Naive B cell (primary cell): ENCODE measurements around the gene OR2T29. TPM values are rescaled to one million over a fixed set of nuclear protein-coding genes. Genes with fewer than 3 reads are reported as not detected.
A peak's percentile ranks its signal among the peaks of the same experiment; 100 is the strongest.
"Not testable (repeated sequence)": the region's sequence is repeated elsewhere in the genome, so short reads cannot be mapped to it uniquely, and the experiment has no call there.

Source experiments
- ATAC-seq, 2 donors: fragments of 150-1000 bp; cut with Tn5 transposase; 2 replicates each; pipeline ENCODE4 v1.10.0; 2021; ENCODE audit warnings: low read depth in 2 of 2, mild to moderate bottlenecking in 2 of 2, moderate library complexity in 2 of 2
- DNase-seq: peaks from one replicate; pipeline ENCODE4 v3.0.0; 2022
- H3K27ac Mint-ChIP-seq, 6 donors: one replicate each; pipeline ENCODE4 v1.8.0; 2020 to 2022; ENCODE audit warnings: mild to moderate bottlenecking in 6 of 6, mixed read lengths in 6 of 6, moderate library complexity in 5 of 6, inconsistent platforms in 2 of 6
- H3K27me3 Mint-ChIP-seq, 3 donors: one replicate each; pipeline ENCODE4 v1.8.0; 2021 to 2022; ENCODE audit warnings: mixed read lengths in 3 of 3, mild to moderate bottlenecking in 1 of 3
- H3K36me3 Mint-ChIP-seq, 2 donors: one replicate each; pipeline ENCODE4 v1.8.0; 2020 to 2022; ENCODE audit warnings: mixed read lengths in 2 of 2, inconsistent platforms in 1 of 2, mild to moderate bottlenecking in 1 of 2
- H3K4me1 Mint-ChIP-seq, 3 donors: one replicate each; pipeline ENCODE4 v1.8.0; 2020 to 2022; ENCODE audit warnings: mixed read lengths in 3 of 3, inconsistent platforms in 1 of 3, mild to moderate bottlenecking in 1 of 3, moderate library complexity in 1 of 3
- H3K4me3 Mint-ChIP-seq, 8 donors: one replicate each; pipeline ENCODE4 v1.8.0; 2020 to 2022; ENCODE audit warnings: mild to moderate bottlenecking in 8 of 8, mixed read lengths in 8 of 8, moderate library complexity in 8 of 8, inconsistent platforms in 2 of 8
- H3K9me3 Mint-ChIP-seq, 7 donors: one replicate each; pipeline ENCODE4 v1.8.0; 2020 to 2022; ENCODE audit warnings: mixed read lengths in 7 of 7, mild to moderate bottlenecking in 5 of 7, inconsistent platforms in 2 of 7, moderate library complexity in 1 of 7
- polyA plus RNA-seq, 6 donors: library from polyadenylated mRNA; unstranded; fragments of 300-500 nt; fragmentation: Illumina TruSeq; gene quantifications; one replicate each; pipeline ENCODE4 v1.2.3, GENCODE V29; 2021; ENCODE audit warnings: low read depth in 6 of 6

The OR2T29 gene
- polyA plus RNA-seq, 6 donors from 2014 or later, result 0.26 to 0.38 (median 0.33) TPM; not detected in 3

GRCh38 chr1:248573856-248574255 lies 11.3 kb upstream of the OR2T29 start:
- H3K4me1 Mint-ChIP-seq, H3K36me3 Mint-ChIP-seq, ATAC-seq, H3K9me3 Mint-ChIP-seq, H3K27me3 Mint-ChIP-seq, DNase-seq, H3K4me3 Mint-ChIP-seq: not testable (repeated sequence)
- H3K27ac Mint-ChIP-seq, result peak overlapping the region in 1 of 6 donors; percentile 59

DNA sequence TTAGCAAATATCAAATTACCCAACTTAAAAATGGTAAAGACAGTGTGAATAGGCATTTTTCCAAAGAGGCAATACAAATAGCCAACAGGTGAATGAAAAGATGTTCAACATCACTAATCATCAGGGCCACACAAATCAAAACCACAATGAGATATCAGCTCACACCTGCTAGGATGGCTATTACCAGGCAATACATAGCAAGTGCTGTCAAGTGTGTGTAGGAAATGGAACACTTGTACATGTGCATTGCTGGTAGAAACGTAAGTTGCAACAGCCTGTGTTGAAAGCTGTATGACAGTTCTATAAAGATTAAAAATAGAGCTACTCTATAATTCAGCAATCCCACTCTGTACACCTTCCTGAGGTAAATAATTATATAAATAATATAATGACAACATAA lies 9.5 kb upstream of the OR2T29 start:
- ATAC-seq, result peak in 1 of 2 donors; percentile 49
- H3K4me3 Mint-ChIP-seq, H3K27me3 Mint-ChIP-seq, H3K36me3 Mint-ChIP-seq, H3K9me3 Mint-ChIP-seq, DNase-seq, H3K27ac Mint-ChIP-seq, H3K4me1 Mint-ChIP-seq: not testable (repeated sequence)

DNA sequence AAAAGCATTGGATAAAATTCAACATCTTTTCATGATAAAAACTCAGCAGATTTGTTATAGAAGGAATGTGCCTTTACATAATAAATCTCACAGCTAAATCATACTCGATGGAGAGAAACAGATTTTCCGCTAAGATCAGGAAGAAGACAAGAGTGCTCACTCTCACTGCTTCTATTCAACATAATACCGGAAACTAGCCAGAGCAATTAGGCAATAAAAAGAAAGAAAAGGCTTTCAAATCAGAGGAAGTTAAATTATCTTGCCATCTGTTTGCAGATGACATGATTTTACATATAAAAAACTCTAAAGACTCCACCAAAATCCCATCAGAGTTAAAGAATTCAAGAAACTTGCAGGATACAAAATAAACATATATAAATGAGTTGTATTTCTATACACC lies 8.2 kb upstream of the OR2T29 start:
- not testable (repeated sequence) for DNase-seq, H3K4me3 Mint-ChIP-seq, H3K4me1 Mint-ChIP-seq

GRCh38 chr1:248569049-248569448 lies 6.5 kb upstream of the OR2T29 start:
- DNase-seq, H3K4me3 Mint-ChIP-seq, H3K36me3 Mint-ChIP-seq, H3K4me1 Mint-ChIP-seq, H3K27me3 Mint-ChIP-seq, ATAC-seq, H3K9me3 Mint-ChIP-seq, H3K27ac Mint-ChIP-seq: not testable (repeated sequence)

More for the DNA sequence above, 8.2 kb upstream of the OR2T29 start:
- not testable (repeated sequence) for H3K27me3 Mint-ChIP-seq, ATAC-seq, H3K36me3 Mint-ChIP-seq, H3K9me3 Mint-ChIP-seq, H3K27ac Mint-ChIP-seq

DNA sequence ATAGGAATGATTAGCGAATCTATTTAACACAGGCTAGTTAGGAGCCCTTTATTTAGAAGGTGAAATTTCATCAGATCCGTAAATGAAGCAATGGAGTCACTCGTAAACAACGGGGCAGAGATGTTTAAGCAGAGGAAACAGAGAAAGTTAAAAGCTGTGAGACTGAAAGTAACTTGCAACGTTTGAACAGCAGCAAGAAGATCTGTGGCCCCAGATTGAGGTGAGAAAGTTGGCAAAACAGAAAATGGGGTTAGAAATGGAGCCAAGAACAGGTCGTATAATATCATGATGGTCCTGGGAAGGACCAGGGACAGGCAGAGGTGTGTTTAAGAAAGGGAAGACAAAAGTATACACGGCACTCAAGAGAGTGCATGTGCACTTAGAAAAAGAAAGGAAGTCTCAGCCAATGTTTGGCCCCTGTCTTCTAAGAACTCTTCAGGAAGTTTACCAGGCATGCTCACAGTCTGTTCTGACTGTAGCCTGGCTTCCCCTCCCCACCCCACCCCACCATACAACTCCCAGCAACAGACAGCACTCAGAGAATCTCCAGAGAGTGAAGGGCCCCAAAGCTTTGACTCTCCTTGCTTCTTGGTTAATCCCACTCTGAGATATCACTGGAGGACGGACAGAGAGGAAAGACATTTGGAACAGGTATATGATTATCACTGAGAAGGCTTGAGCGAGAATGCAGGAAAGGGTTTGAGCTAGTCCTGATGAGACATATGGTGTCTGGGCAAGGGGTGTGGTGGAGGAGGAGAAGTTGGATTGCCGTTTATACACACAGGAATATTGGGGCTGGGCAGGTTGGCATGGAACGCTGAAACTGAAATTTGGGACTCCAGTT lies 3.2 kb upstream of the OR2T29 start:
- not testable (repeated sequence) for H3K36me3 Mint-ChIP-seq, H3K9me3 Mint-ChIP-seq, H3K27me3 Mint-ChIP-seq, H3K4me1 Mint-ChIP-seq, ATAC-seq, DNase-seq
- Mint-ChIP-seq H3K27ac (peak overlapping the region in 3 of 6 donors; percentile 1 to 11 (median 6)), H3K4me3 (peak overlapping the region in 5 of 8 donors; percentile 14 to 72 (median 41))

DNA sequence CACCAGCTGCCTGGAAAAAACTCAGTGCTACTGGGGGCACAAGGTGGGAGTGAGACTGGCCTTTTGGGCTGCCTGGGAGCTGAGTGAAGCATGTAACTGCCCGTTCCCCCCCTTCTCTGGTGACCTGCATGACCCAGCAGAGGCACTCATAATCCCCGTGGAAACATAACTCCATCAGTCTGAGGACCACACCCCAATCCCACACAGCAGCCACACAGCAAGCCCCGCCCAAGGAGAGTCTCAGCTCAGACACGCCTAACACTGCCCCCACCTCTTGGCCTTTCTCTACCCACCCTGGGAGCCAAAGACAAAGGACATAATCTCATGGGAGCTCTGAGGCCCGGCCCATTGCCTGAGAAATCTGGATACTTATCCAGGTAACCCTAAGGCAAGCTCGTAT lies 11.5 kb downstream of the OR2T29 start:
- not testable (repeated sequence) for H3K27ac Mint-ChIP-seq, H3K4me1 Mint-ChIP-seq, H3K27me3 Mint-ChIP-seq, DNase-seq, ATAC-seq, H3K9me3 Mint-ChIP-seq, H3K4me3 Mint-ChIP-seq, H3K36me3 Mint-ChIP-seq

- H3K9me3 Mint-ChIP-seq, H3K27ac Mint-ChIP-seq, H3K4me1 Mint-ChIP-seq, ATAC-seq, H3K27me3 Mint-ChIP-seq, H3K4me3 Mint-ChIP-seq, H3K36me3 Mint-ChIP-seq, DNase-seq: not testable (repeated sequence)
These were observed 15.2 kb downstream of the OR2T29 start for GRCh38 chr1:248547383-248547782.

DNA sequence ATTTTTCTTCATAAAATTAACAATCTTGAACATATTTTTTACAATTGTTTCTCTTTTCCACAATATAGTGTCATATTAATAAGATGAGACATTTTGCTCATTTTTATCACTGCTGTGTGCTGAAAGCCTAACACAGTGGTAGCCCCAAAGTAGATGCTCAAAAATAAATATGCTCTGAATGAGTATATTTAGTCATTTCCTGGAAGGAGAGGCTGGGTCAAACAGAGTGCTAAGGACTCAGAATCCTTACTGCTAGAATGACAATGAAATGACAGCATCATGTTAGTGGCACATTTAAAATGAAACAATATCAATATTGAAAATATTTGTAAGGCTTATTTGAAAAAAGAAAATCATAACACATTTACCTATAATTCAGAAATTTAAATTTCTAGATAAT lies 25.1 kb downstream of the OR2T29 start:
- ATAC-seq, H3K4me3 Mint-ChIP-seq, H3K36me3 Mint-ChIP-seq, H3K27ac Mint-ChIP-seq, H3K4me1 Mint-ChIP-seq, DNase-seq, H3K9me3 Mint-ChIP-seq, H3K27me3 Mint-ChIP-seq: not testable (repeated sequence)

GRCh38 chr1:248521856-248522255 lies 40.7 kb downstream of the OR2T29 start:
- H3K4me1 Mint-ChIP-seq, result no peaks in the 10 kb centered on the region
- ATAC-seq (no peak), DNase-seq (no peak)
- H3K9me3 Mint-ChIP-seq, result peaks cover 2 to 14% (median 10%) of the 10 kb centered on the region in 7 donors
- H3K4me3 Mint-ChIP-seq, result no peak overlapping the region
- no peaks in the 10 kb centered on the region for H3K27me3 Mint-ChIP-seq
- peak overlapping the region in 1 of 6 donors; percentile 65 for H3K27ac Mint-ChIP-seq
- H3K36me3 Mint-ChIP-seq, result no peaks in the 10 kb centered on the region

DNA sequence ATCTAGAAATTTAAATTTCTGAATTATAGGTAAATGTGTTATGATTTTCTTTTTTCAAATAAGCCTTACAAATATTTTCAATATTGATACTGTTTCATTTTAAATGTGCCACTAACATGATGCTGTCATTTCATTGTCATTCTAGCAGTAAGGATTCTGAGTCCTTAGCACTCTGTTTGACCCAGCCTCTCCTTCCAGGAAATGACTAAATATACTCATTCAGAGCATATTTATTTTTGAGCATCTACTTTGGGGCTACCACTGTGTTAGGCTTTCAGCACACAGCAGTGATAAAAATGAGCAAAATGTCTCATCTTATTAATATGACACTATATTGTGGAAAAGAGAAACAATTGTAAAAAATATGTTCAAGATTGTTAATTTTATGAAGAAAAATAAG lies 52.4 kb downstream of the OR2T29 start:
- H3K4me3 Mint-ChIP-seq, DNase-seq, ATAC-seq, H3K4me1 Mint-ChIP-seq, H3K27me3 Mint-ChIP-seq, H3K36me3 Mint-ChIP-seq, H3K9me3 Mint-ChIP-seq, H3K27ac Mint-ChIP-seq: not testable (repeated sequence)

GRCh38 chr1:248507773-248508172 lies 54.8 kb downstream of the OR2T29 start, which contains the start of gene OR2G6:
OR2G6 (plus strand) TSS chr1:248508073; CDS start chr1:248521647, 13,574 bp downstream.
- ATAC-seq, H3K36me3 Mint-ChIP-seq, H3K9me3 Mint-ChIP-seq, H3K27me3 Mint-ChIP-seq, DNase-seq, H3K4me1 Mint-ChIP-seq, H3K27ac Mint-ChIP-seq, H3K4me3 Mint-ChIP-seq: not testable (repeated sequence)

Other genes with a start within 250 kb of the OR2T29 start
- not detected for gene OR2M7, start 238.2 kb downstream of the OR2T29 start, polyA plus RNA-seq
- not detected for gene OR14C36, start 214.0 kb downstream of the OR2T29 start, polyA plus RNA-seq
- gene OR2T4, start 201.1 kb downstream of the OR2T29 start, polyA plus RNA-seq, result not detected
- gene OR2T6, start 187.0 kb downstream of the OR2T29 start, polyA plus RNA-seq, result not detected
- gene OR2T1, start 159.7 kb downstream of the OR2T29 start, polyA plus RNA-seq, result not detected
- gene OR2T2, start 117.1 kb downstream of the OR2T29 start, polyA plus RNA-seq, result under 1 TPM in 3 of 6 donors, not detected in 3; 0.19 to 0.71 (median 0.53) TPM
- under 1 TPM in 2 of 6 donors, not detected in 4; 0.32 to 0.59 TPM for gene OR2T3, start 89.4 kb downstream of the OR2T29 start, polyA plus RNA-seq
- not detected for gene OR2T5, start 74.2 kb downstream of the OR2T29 start, polyA plus RNA-seq
- under 1 TPM in 4 of 6 donors, not detected in 2; 0.19 to 0.80 (median 0.49) TPM for gene OR2G6, start 54.7 kb downstream of the OR2T29 start, polyA plus RNA-seq
- under 1 TPM in 1 of 6 donors, not detected in 5; 0.49 TPM for gene OR2T34, start 12.0 kb upstream of the OR2T29 start, polyA plus RNA-seq
- gene OR2T10, start 34.9 kb upstream of the OR2T29 start, polyA plus RNA-seq, result under 1 TPM in 3 of 6 donors, not detected in 3; 0.08 to 0.96 (median 0.36) TPM
- under 1 TPM in 1 of 6 donors, not detected in 5; 0.18 TPM for gene OR2T11, start 72.3 kb upstream of the OR2T29 start, polyA plus RNA-seq
- gene OR2T35, start 82.5 kb upstream of the OR2T29 start, polyA plus RNA-seq, result under 1 TPM in 2 of 6 donors, not detected in 4; 0.13 to 0.16 TPM
- gene OR2T27, start 92.8 kb upstream of the OR2T29 start, polyA plus RNA-seq, result not detected
- gene OR14I1, start 140.0 kb upstream of the OR2T29 start, polyA plus RNA-seq, result not detected
- gene LYPD8, start 193.0 kb upstream of the OR2T29 start, polyA plus RNA-seq, result under 1 TPM in 1 of 6 donors, not detected in 5; 0.39 TPM